ENCODE results near the gene MRPS27. TPM values are rescaled to one million over a fixed set of nuclear protein-coding genes. Genes with fewer than 3 reads are reported as not detected.

Gene MRPS27
- total and polyA plus RNA-seq, 9 of the 15 experiments (the other 6 are each of a cell fraction or from before 2014, with no cell fraction given) = 73.6 to 144 (median 106) TPM

GRCh38 chr5:72319976-72320752, at the start of gene MRPS27, which contains the start of gene PTCD2 (continued):
- TF ChIP-seq, protein P1, sequence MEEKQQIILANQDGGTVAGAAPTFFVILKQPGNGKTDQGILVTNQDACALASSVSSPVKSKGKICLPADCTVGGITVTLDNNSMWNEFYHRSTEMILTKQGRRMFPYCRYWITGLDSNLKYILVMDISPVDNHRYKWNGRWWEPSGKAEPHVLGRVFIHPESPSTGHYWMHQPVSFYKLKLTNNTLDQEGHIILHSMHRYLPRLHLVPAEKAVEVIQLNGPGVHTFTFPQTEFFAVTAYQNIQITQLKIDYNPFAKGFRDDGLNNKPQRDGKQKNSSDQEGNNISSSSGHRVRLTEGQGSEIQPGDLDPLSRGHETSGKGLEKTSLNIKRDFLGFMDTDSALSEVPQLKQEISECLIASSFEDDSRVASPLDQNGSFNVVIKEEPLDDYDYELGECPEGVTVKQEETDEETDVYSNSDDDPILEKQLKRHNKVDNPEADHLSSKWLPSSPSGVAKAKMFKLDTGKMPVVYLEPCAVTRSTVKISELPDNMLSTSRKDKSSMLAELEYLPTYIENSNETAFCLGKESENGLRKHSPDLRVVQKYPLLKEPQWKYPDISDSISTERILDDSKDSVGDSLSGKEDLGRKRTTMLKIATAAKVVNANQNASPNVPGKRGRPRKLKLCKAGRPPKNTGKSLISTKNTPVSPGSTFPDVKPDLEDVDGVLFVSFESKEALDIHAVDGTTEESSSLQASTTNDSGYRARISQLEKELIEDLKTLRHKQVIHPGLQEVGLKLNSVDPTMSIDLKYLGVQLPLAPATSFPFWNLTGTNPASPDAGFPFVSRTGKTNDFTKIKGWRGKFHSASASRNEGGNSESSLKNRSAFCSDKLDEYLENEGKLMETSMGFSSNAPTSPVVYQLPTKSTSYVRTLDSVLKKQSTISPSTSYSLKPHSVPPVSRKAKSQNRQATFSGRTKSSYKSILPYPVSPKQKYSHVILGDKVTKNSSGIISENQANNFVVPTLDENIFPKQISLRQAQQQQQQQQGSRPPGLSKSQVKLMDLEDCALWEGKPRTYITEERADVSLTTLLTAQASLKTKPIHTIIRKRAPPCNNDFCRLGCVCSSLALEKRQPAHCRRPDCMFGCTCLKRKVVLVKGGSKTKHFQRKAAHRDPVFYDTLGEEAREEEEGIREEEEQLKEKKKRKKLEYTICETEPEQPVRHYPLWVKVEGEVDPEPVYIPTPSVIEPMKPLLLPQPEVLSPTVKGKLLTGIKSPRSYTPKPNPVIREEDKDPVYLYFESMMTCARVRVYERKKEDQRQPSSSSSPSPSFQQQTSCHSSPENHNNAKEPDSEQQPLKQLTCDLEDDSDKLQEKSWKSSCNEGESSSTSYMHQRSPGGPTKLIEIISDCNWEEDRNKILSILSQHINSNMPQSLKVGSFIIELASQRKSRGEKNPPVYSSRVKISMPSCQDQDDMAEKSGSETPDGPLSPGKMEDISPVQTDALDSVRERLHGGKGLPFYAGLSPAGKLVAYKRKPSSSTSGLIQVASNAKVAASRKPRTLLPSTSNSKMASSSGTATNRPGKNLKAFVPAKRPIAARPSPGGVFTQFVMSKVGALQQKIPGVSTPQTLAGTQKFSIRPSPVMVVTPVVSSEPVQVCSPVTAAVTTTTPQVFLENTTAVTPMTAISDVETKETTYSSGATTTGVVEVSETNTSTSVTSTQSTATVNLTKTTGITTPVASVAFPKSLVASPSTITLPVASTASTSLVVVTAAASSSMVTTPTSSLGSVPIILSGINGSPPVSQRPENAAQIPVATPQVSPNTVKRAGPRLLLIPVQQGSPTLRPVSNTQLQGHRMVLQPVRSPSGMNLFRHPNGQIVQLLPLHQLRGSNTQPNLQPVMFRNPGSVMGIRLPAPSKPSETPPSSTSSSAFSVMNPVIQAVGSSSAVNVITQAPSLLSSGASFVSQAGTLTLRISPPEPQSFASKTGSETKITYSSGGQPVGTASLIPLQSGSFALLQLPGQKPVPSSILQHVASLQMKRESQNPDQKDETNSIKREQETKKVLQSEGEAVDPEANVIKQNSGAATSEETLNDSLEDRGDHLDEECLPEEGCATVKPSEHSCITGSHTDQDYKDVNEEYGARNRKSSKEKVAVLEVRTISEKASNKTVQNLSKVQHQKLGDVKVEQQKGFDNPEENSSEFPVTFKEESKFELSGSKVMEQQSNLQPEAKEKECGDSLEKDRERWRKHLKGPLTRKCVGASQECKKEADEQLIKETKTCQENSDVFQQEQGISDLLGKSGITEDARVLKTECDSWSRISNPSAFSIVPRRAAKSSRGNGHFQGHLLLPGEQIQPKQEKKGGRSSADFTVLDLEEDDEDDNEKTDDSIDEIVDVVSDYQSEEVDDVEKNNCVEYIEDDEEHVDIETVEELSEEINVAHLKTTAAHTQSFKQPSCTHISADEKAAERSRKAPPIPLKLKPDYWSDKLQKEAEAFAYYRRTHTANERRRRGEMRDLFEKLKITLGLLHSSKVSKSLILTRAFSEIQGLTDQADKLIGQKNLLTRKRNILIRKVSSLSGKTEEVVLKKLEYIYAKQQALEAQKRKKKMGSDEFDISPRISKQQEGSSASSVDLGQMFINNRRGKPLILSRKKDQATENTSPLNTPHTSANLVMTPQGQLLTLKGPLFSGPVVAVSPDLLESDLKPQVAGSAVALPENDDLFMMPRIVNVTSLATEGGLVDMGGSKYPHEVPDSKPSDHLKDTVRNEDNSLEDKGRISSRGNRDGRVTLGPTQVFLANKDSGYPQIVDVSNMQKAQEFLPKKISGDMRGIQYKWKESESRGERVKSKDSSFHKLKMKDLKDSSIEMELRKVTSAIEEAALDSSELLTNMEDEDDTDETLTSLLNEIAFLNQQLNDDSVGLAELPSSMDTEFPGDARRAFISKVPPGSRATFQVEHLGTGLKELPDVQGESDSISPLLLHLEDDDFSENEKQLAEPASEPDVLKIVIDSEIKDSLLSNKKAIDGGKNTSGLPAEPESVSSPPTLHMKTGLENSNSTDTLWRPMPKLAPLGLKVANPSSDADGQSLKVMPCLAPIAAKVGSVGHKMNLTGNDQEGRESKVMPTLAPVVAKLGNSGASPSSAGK (IDR thresholded peaks at IDR 0.05) = peak; percentile 96
- no peak for TF ChIP-seq GTF2E2 (tag; IDR thresholded peaks at IDR 0.05)
- TF ChIP-seq SAFB (IDR thresholded peaks at IDR 0.05; ENCODE audit: borderline replicate concordance, low read depth, low read length) = no peak
- TF ChIP-seq MEIS2 (IDR thresholded peaks at IDR 0.05; ENCODE audit: partially characterized antibody) = peak; percentile 46
- no peak for TF ChIP-seq U2AF2 (optimal IDR thresholded peaks at IDR 0.05; ENCODE audit: low read depth, low read length)
- TF ChIP-seq ASH1L (IDR thresholded peaks at IDR 0.05; ENCODE audit: borderline replicate concordance, low read depth, partially characterized antibody) = peak; percentile 47
- TF ChIP-seq EWSR1 (IDR thresholded peaks at IDR 0.05; ENCODE audit: borderline replicate concordance, low read depth, partially characterized antibody) = no peak
- TF ChIP-seq CC2D1A (IDR thresholded peaks at IDR 0.05) = peak; percentile 64
- TF ChIP-seq PML (IDR thresholded peaks at IDR 0.05; ENCODE audit: low read length) = peak; percentile 84; the same call in 1 of the 2 replicates
- peak; percentile 88 for TF ChIP-seq POLR2B (IDR thresholded peaks at IDR 0.05; ENCODE audit: low read depth, partially characterized antibody)
- peak; percentile 42; the same call in 1 of the 2 replicates for TF ChIP-seq ESRRA (IDR thresholded peaks at IDR 0.05; ENCODE audit: borderline replicate concordance, low read depth)
- TF ChIP-seq XRCC5 (IDR thresholded peaks at IDR 0.05; ENCODE audit: low read depth, low read length) = 0 out of 2 replicates have a peak, but pooled peaks have one; percentile 19
- TF ChIP-seq PREB (CRISPR knock-in tag; IDR thresholded peaks at IDR 0.05) = no peak
- TF ChIP-seq RBM22 (IDR thresholded peaks at IDR 0.05; ENCODE audit: low read depth, low read length, poor library complexity, severe bottlenecking) = no peak
- TF ChIP-seq ZNF561 (CRISPR knock-in tag; conservative IDR thresholded peaks at IDR 0.05) = no peak
- peak; percentile 89 for TF ChIP-seq CXXC5 (CRISPR knock-in tag; IDR thresholded peaks at IDR 0.05)
